ENCODE data around the gene DHX30. TPM values are rescaled to one million over a fixed set of nuclear protein-coding genes. Genes with fewer than 3 reads are reported as not detected.

DHX30 gene
- polyA plus RNA-seq, 1 donor (not counting 4 experiments of a cell fraction or from before 2014, with no cell fraction given), result 28.3 TPM

DNA sequence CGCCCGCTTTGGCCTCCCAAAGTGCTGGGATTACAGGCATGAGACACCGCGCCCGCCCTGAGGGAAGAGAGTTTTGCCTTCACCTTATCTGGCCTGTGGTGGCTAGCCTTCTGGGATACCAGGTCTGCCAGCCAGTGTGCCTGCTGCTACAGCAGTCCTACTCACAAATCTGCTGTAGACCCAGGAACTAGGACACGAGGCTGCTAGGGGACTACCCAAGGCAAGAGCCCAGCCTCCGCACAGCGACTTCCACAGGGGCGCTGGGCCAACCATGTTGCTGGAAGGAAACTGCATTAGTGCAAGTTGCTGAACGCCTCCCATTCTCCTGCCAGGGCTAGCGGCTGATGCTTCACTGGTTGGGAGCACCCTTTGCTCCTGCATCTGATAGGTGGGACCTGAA is 53.7 kb downstream of the DHX30 start:
- H4K20me1 ChIP-seq (ENCODE audit: control insufficient read depth, extremely low read depth, insufficient read depth, low read length), result peaks cover 2% of the 10 kb centered on the region
- H3K4me1 ChIP-seq (ENCODE audit: control insufficient read depth, extremely low read depth, insufficient read depth, low read length), result no peaks in the 10 kb centered on the region
- no peaks in the 10 kb centered on the region for H3K9me1 ChIP-seq (ENCODE audit: control insufficient read depth, extremely low read depth, insufficient read depth, low read length)
- DNase-seq (ENCODE audit: low read depth, low spot score) (no peak), FAIRE-seq (no peak)
- H3K9me3 ChIP-seq (ENCODE audit: control insufficient read depth, low read depth, low read length), result no peaks in the 10 kb centered on the region
- no peak overlapping the region for H3K27ac ChIP-seq (ENCODE audit: control insufficient read depth, insufficient read depth, low read length)
- no peak for TF ChIP-seq EZH2 (IDR thresholded peaks at IDR 0.05; ENCODE audit: low read length)
- no peak for TF ChIP-seq CTCF (optimal IDR thresholded peaks at IDR 0.05 in 1 of 3, IDR thresholded peaks at IDR 0.05 in 1 of 3, conservative IDR thresholded peaks at IDR 0.05 in 1 of 3; ENCODE audit: extremely low read depth in 1 of 3, insufficient read depth in 2 of 3, low read length in 3 of 3)
- no peaks in the 10 kb centered on the region for H3K79me2 ChIP-seq (ENCODE audit: control insufficient read depth, insufficient read depth, low read length)
- H3K9ac ChIP-seq (ENCODE audit: control insufficient read depth, extremely low read depth, insufficient read depth, low read length), result no peak overlapping the region
- no peaks in the 10 kb centered on the region for H3K27me3 ChIP-seq (ENCODE audit: control insufficient read depth, extremely low read depth, insufficient read depth, low read length)
- H2AFZ ChIP-seq (ENCODE audit: control insufficient read depth, low read length), result no peak overlapping the region
- dilution Hi-C loops (cut with MboI; ENCODE audit: extremely low pct_ligation_motif_present, low sequenced_read_pairs), result no loop called here
- H3K36me3 ChIP-seq (ENCODE audit: control insufficient read depth in 2 of 2, extremely low read depth in 1 of 2, insufficient read depth in 2 of 2, low read length in 2 of 2), result peaks cover 35 to 50% of the 10 kb centered on the region in 2 experiments
- H3K4me3 ChIP-seq (ENCODE audit: control insufficient read depth in 2 of 3, extremely low read depth in 1 of 3, insufficient read depth in 2 of 3, low read depth in 1 of 3, low read length in 3 of 3), result no peak overlapping the region
- H3K4me2 ChIP-seq (ENCODE audit: control insufficient read depth, extremely low read depth, insufficient read depth, low read depth, low read length), result no peak overlapping the region

DNA sequence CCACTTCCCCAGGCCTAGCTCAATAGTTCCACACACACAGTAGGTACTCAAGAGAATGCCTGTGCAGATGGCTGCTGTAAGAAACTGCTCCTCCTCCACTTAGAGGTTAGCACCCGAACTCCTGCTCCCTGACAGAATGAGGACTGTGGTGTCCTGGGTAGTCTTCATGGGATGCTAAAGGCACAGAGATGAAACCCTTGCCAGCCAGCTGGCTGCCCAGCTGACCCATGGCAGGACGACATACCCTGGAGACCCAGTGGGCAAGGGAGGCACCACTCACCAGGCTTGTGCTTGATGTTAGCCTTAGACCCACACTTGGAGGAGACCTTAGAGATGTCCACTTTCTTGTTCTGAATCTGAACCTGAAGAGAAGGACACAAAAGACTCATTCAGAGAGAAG is 54.2 kb downstream of the DHX30 start:
- H3K9me3 ChIP-seq (ENCODE audit: control insufficient read depth, low read depth, low read length), result no peaks in the 10 kb centered on the region
- no peaks in the 10 kb centered on the region for H3K79me2 ChIP-seq (ENCODE audit: control insufficient read depth, insufficient read depth, low read length)
- H4K20me1 ChIP-seq (ENCODE audit: control insufficient read depth, extremely low read depth, insufficient read depth, low read length), result no peaks in the 10 kb centered on the region
- DNase-seq (ENCODE audit: low read depth, low spot score) (no peak), FAIRE-seq (no peak)
- no peaks in the 10 kb centered on the region for H3K4me1 ChIP-seq (ENCODE audit: control insufficient read depth, extremely low read depth, insufficient read depth, low read length)
- H2AFZ ChIP-seq (ENCODE audit: control insufficient read depth, low read length), result no peak overlapping the region
- H3K4me2 ChIP-seq (ENCODE audit: control insufficient read depth, extremely low read depth, insufficient read depth, low read depth, low read length), result no peak overlapping the region
- H3K36me3 ChIP-seq (ENCODE audit: control insufficient read depth in 2 of 2, extremely low read depth in 1 of 2, insufficient read depth in 2 of 2, low read length in 2 of 2), result peaks cover 32 to 47% of the 10 kb centered on the region in 2 experiments
- H3K9me1 ChIP-seq (ENCODE audit: control insufficient read depth, extremely low read depth, insufficient read depth, low read length), result no peaks in the 10 kb centered on the region
- H3K9ac ChIP-seq (ENCODE audit: control insufficient read depth, extremely low read depth, insufficient read depth, low read length), result no peak overlapping the region
- dilution Hi-C loops (cut with MboI; ENCODE audit: extremely low pct_ligation_motif_present, low sequenced_read_pairs), result no loop called here
- TF ChIP-seq CTCF (optimal IDR thresholded peaks at IDR 0.05 in 1 of 3, IDR thresholded peaks at IDR 0.05 in 1 of 3, conservative IDR thresholded peaks at IDR 0.05 in 1 of 3; ENCODE audit: extremely low read depth in 1 of 3, insufficient read depth in 2 of 3, low read length in 3 of 3), result no peak
- no peak for TF ChIP-seq EZH2 (IDR thresholded peaks at IDR 0.05; ENCODE audit: low read length)
- no peak overlapping the region for H3K4me3 ChIP-seq (ENCODE audit: control insufficient read depth in 2 of 3, extremely low read depth in 1 of 3, insufficient read depth in 2 of 3, low read depth in 1 of 3, low read length in 3 of 3)
- H3K27ac ChIP-seq (ENCODE audit: control insufficient read depth, insufficient read depth, low read length), result no peak overlapping the region
- no peaks in the 10 kb centered on the region for H3K27me3 ChIP-seq (ENCODE audit: control insufficient read depth, extremely low read depth, insufficient read depth, low read length)
